KMS-11 (cell line): ENCODE results near the gene DNAJC16.

ENCODE experiments used
- H2AFZ ChIP-seq: fragments of 200-600 bp; sonication (generic); 2 replicates; pipeline ENCODE4 v1.6.1; 2016; ENCODE audit warnings: antibody characterized with exemption, mixed run types, low read depth
- H3K27ac ChIP-seq: fragments of 200-600 bp; sonication (generic); 2 replicates; pipeline ENCODE4 v1.6.1; 2016; ENCODE audit warnings: mild to moderate bottlenecking, mixed run types
- H3K27me3 ChIP-seq: fragments of 200-600 bp; sonication (generic); 2 replicates; pipeline ENCODE4 v1.6.1; 2017; ENCODE audit warnings: mild to moderate bottlenecking, low read depth, mixed run types, moderate library complexity; ENCODE audit not compliant: insufficient read depth
- H3K36me3 ChIP-seq: fragments of 200-600 bp; sonication (generic); 2 replicates; pipeline ENCODE4 v1.6.1; 2017; ENCODE audit warnings: mild to moderate bottlenecking, mixed run types; ENCODE audit not compliant: insufficient read depth
- H3K4me1 ChIP-seq: fragments of 200-600 bp; sonication (generic); 2 replicates; pipeline ENCODE4 v1.6.1; 2016; ENCODE audit warnings: mild to moderate bottlenecking, low read depth, mixed run types; ENCODE audit not compliant: poor library complexity, severe bottlenecking
- H3K4me2 ChIP-seq: fragments of 200-600 bp; sonication (generic); 2 replicates; pipeline ENCODE4 v1.7.0; 2016; ENCODE audit warnings: mild to moderate bottlenecking, mixed run types
- H3K4me3 ChIP-seq: fragments of 200-600 bp; sonication (generic); IDR thresholded peaks from 2 replicates; pipeline ENCODE4 v1.6.1; 2017; ENCODE audit warnings: low read depth, low read length, mixed read lengths; ENCODE audit not compliant: insufficient read depth
- H3K79me2 ChIP-seq: fragments of 200-600 bp; sonication (generic); 2 replicates; pipeline ENCODE4 v1.6.1; 2016; ENCODE audit warnings: low read depth, mixed run types; ENCODE audit not compliant: insufficient read depth
- H3K9ac ChIP-seq: fragments of 200-600 bp; sonication (generic); 2 replicates; pipeline ENCODE4 v1.6.1; 2016; ENCODE audit warnings: mild to moderate bottlenecking, mixed run types
- H4K20me1 ChIP-seq: fragments of 200-600 bp; sonication (generic); 2 replicates; pipeline ENCODE4 v1.6.1; 2016; ENCODE audit warnings: mild to moderate bottlenecking, mixed run types; ENCODE audit not compliant: insufficient read depth
- CTCF ChIP-seq: fragments of 200-600 bp; sonication (generic); conservative IDR thresholded peaks from 2 replicates; pipeline ENCODE4 v1.6.1; 2017; ENCODE audit warnings: low read depth, mild to moderate bottlenecking, antibody characterized with exemption, low read length, moderate library complexity, mixed read lengths

DNAJC16 gene

GRCh38 chr1:15500184-15501178 lies 26.2 kb upstream of the DNAJC16 start:
- Histone ChIP-seq H3K4me3 (no peak overlapping the region), H2AFZ (no peak overlapping the region), H3K27ac (no peak overlapping the region), H3K4me2 (no peak overlapping the region), H3K36me3 (no peaks in the 10 kb centered on the region), H3K4me1 (no peaks in the 10 kb centered on the region), H4K20me1 (no peaks in the 10 kb centered on the region), H3K9ac (no peak overlapping the region), H3K27me3 (0 out of 2 replicates have a peak, but pooled peaks cover 2% of the 10 kb centered on the region), H3K79me2 (no peaks in the 10 kb centered on the region)
- no peak for TF ChIP-seq CTCF

GRCh38 chr1:15501208-15502032 lies 25.2 kb upstream of the DNAJC16 start:
- Histone ChIP-seq H3K9ac (no peak overlapping the region), H4K20me1 (no peaks in the 10 kb centered on the region), H3K4me3 (no peak overlapping the region), H3K27me3 (no peaks in the 10 kb centered on the region), H3K4me1 (no peaks in the 10 kb centered on the region), H2AFZ (no peak overlapping the region), H3K4me2 (no peak overlapping the region), H3K36me3 (no peaks in the 10 kb centered on the region), H3K79me2 (no peaks in the 10 kb centered on the region), H3K27ac (no peak overlapping the region)
- peak; percentile 50; the same call in 1 of the 2 replicates for TF ChIP-seq CTCF

- Histone ChIP-seq H3K36me3 (no peaks in the 10 kb centered on the region), H4K20me1 (no peaks in the 10 kb centered on the region), H2AFZ (no peak overlapping the region), H3K79me2 (no peaks in the 10 kb centered on the region), H3K27ac (no peak overlapping the region), H3K4me1 (no peaks in the 10 kb centered on the region), H3K4me3 (no peak overlapping the region), H3K4me2 (no peak overlapping the region), H3K9ac (no peak overlapping the region), H3K27me3 (no peaks in the 10 kb centered on the region)
- TF ChIP-seq CTCF = no peak
Measured at GRCh38 chr1:15504436-15504835, 22.2 kb upstream of the DNAJC16 start.

- Histone ChIP-seq H3K79me2 (no peaks in the 10 kb centered on the region), H3K4me2 (no peak overlapping the region), H3K36me3 (no peaks in the 10 kb centered on the region), H3K27ac (no peak overlapping the region), H2AFZ (no peak overlapping the region), H4K20me1 (no peaks in the 10 kb centered on the region), H3K27me3 (no peaks in the 10 kb centered on the region), H3K9ac (no peak overlapping the region), H3K4me3 (no peak overlapping the region), H3K4me1 (no peaks in the 10 kb centered on the region)
- no peak for TF ChIP-seq CTCF
Measured at GRCh38 chr1:15506831-15507230, 19.8 kb upstream of the DNAJC16 start.
